ENCODE data around the gene HNRNPA1. TPM values are rescaled to one million over a fixed set of nuclear protein-coding genes. Genes with fewer than 3 reads are reported as not detected.

Gene HNRNPA1
- total and polyA plus RNA-seq, 3 experiments from 2014 or later: 822 to 2,000 (median 1,970) TPM

- CTCF ChIA-PET: interaction anchor here (2.4 kb wide), 1 partner anchor 10 kb away, joined by 10 read pairs; no protein-coding TSS in a partner anchor
- H3K36me3 Mint-ChIP-seq: peaks cover 0 to 9% (median 2%) of the 10 kb centered on the region in 3 donors
- peaks cover 5% of the 10 kb centered on the region for H3K36me3 ChIP-seq (ENCODE audit: insufficient read depth, low read length)
- no peak for DNase-seq
- H3K4me1 Mint-ChIP-seq: peaks cover 16 to 22% (median 21%) of the 10 kb centered on the region in 3 donors
- peak overlapping the region in 1 of 8 donors; percentile 12 for H3K27ac Mint-ChIP-seq
- POLR2A ChIA-PET: no interaction called here
- H3K9me3 ChIP-seq (ENCODE audit: low read length): no peaks in the 10 kb centered on the region
- no peak overlapping the region for H3K4me3 Mint-ChIP-seq
- H3K27me3 ChIP-seq (ENCODE audit: insufficient read depth, low read length, poor library complexity, severe bottlenecking): no peaks in the 10 kb centered on the region
- H3K27me3 Mint-ChIP-seq: no peaks in the 10 kb centered on the region
- peaks cover 16% of the 10 kb centered on the region for H3K4me1 ChIP-seq (ENCODE audit: insufficient read depth, low read length)
- H3K27ac ChIP-seq (ENCODE audit: low read depth, low read length): peak overlapping the region; percentile 41
- H3K9me3 Mint-ChIP-seq: no peaks in the 10 kb centered on the region
- H3K4me3 ChIP-seq (ENCODE audit: low read length): no peak overlapping the region
Observed at GRCh38 chr12:54261815-54262402, 18.6 kb upstream of the HNRNPA1 start.

DNA sequence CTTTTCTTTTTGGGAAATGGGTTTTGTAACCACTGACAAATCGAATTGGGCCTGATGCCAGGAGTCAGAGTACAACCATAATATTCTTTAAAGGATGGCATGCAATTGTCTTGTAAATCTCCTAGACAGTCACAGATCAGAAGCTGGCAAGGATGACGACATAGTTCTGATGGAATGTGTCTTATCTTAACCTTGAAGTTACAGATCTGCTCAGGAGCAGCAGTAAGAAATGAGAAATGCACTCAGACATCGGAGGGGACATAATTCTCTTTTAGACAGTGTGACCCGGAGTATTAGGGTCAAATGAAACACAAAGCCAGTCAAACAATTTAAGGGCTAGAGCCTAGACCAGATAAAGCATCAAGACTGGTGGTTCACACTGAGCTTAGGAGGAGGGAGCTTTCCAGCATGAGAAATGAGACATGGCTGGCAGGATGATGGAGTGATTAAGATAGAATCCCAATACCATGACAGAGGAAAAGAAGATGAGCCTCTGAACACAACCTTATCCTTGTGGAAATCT, 18.1 kb upstream of the HNRNPA1 start:
- H3K4me3 Mint-ChIP-seq: no peak overlapping the region
- POLR2A ChIA-PET: no interaction called here
- DNase-seq: no peak
- H3K27ac ChIP-seq (ENCODE audit: low read depth, low read length): peak overlapping the region; percentile 41
- CTCF ChIA-PET: interaction anchor here (0.8 kb wide), 1 partner anchor 106 kb away, joined by 3 read pairs; no protein-coding TSS in a partner anchor
- no peaks in the 10 kb centered on the region for H3K27me3 ChIP-seq (ENCODE audit: insufficient read depth, low read length, poor library complexity, severe bottlenecking)
- H3K4me1 Mint-ChIP-seq: peaks cover 17 to 25% (median 21%) of the 10 kb centered on the region in 3 donors
- H3K4me3 ChIP-seq (ENCODE audit: low read length): no peak overlapping the region
- no peaks in the 10 kb centered on the region for H3K36me3 ChIP-seq (ENCODE audit: insufficient read depth, low read length)
- peaks cover 16% of the 10 kb centered on the region for H3K4me1 ChIP-seq (ENCODE audit: insufficient read depth, low read length)
- peak overlapping the region in 1 of 8 donors; percentile 17 for H3K27ac Mint-ChIP-seq
- no peaks in the 10 kb centered on the region for H3K9me3 Mint-ChIP-seq
- H3K9me3 ChIP-seq (ENCODE audit: low read length): no peaks in the 10 kb centered on the region
- no peaks in the 10 kb centered on the region for H3K27me3 Mint-ChIP-seq
- H3K36me3 Mint-ChIP-seq: peaks cover 0 to 3% (median 1%) of the 10 kb centered on the region in 3 donors

- no peaks in the 10 kb centered on the region for H3K36me3 ChIP-seq (ENCODE audit: insufficient read depth, low read length)
- ChIA-PET POLR2A (interaction anchor here (0.6 kb wide), 1 partner anchor 682 kb away, joined by 3 read pairs; no protein-coding TSS in a partner anchor), CTCF (interaction anchor here (1.3 kb wide), 1 partner anchor 103 kb away, joined by 3 read pairs; no protein-coding TSS in a partner anchor)
- no peak overlapping the region for H3K4me3 ChIP-seq (ENCODE audit: low read length)
- H3K36me3 Mint-ChIP-seq: no peaks in the 10 kb centered on the region
- H3K27ac ChIP-seq (ENCODE audit: low read depth, low read length): no peak overlapping the region
- DNase-seq: no peak
- no peaks in the 10 kb centered on the region for H3K27me3 ChIP-seq (ENCODE audit: insufficient read depth, low read length, poor library complexity, severe bottlenecking)
- no peaks in the 10 kb centered on the region for H3K4me1 ChIP-seq (ENCODE audit: insufficient read depth, low read length)
- no peaks in the 10 kb centered on the region for H3K9me3 ChIP-seq (ENCODE audit: low read length)
- peak overlapping the region in 1 of 8 donors; percentile 24 for H3K27ac Mint-ChIP-seq
- no peak overlapping the region for H3K4me3 Mint-ChIP-seq
- H3K27me3 Mint-ChIP-seq: no peaks in the 10 kb centered on the region
- peaks cover 5 to 11% (median 7%) of the 10 kb centered on the region in 3 donors for H3K4me1 Mint-ChIP-seq
- no peaks in the 10 kb centered on the region for H3K9me3 Mint-ChIP-seq
Observed at GRCh38 chr12:54265364-54265812, 15.1 kb upstream of the HNRNPA1 start.

GRCh38 chr12:54266852-54267251, 13.7 kb upstream of the HNRNPA1 start:
- H3K4me3 ChIP-seq (ENCODE audit: low read length): no peak overlapping the region
- Mint-ChIP-seq H3K4me1 (peaks cover 4 to 12% (median 7%) of the 10 kb centered on the region in 3 donors), H3K27ac (no peak overlapping the region), H3K36me3 (no peaks in the 10 kb centered on the region), H3K27me3 (no peaks in the 10 kb centered on the region), H3K9me3 (no peaks in the 10 kb centered on the region), H3K4me3 (no peak overlapping the region)
- ChIA-PET POLR2A (interaction anchor here (0.6 to 0.8 kb wide), 2 partner anchors 10 to 13 kb away, joined by 3 to 4 read pairs; partner anchors contain the start of gene CBX5), CTCF (interaction anchor here (1.5 kb wide), 1 partner anchor 15 kb away, joined by 5 read pairs; no protein-coding TSS in a partner anchor)
- no peaks in the 10 kb centered on the region for H3K27me3 ChIP-seq (ENCODE audit: insufficient read depth, low read length, poor library complexity, severe bottlenecking)
- H3K36me3 ChIP-seq (ENCODE audit: insufficient read depth, low read length): no peaks in the 10 kb centered on the region
- no peaks in the 10 kb centered on the region for H3K4me1 ChIP-seq (ENCODE audit: insufficient read depth, low read length)
- no peak overlapping the region for H3K27ac ChIP-seq (ENCODE audit: low read depth, low read length)
- no peaks in the 10 kb centered on the region for H3K9me3 ChIP-seq (ENCODE audit: low read length)
- DNase-seq: no peak

- H3K27me3 Mint-ChIP-seq: no peaks in the 10 kb centered on the region
- Histone ChIP-seq H3K36me3 (ENCODE audit: insufficient read depth, low read length) (no peaks in the 10 kb centered on the region), H3K9me3 (ENCODE audit: low read length) (no peaks in the 10 kb centered on the region), H3K4me1 (ENCODE audit: insufficient read depth, low read length) (no peaks in the 10 kb centered on the region), H3K4me3 (ENCODE audit: low read length) (no peak overlapping the region), H3K27ac (ENCODE audit: low read depth, low read length) (no peak overlapping the region), H3K27me3 (ENCODE audit: insufficient read depth, low read length, poor library complexity, severe bottlenecking) (no peaks in the 10 kb centered on the region)
- peak overlapping the region in 1 of 8 donors; percentile 33 for H3K27ac Mint-ChIP-seq
- H3K4me1 Mint-ChIP-seq: peaks cover 7 to 31% (median 29%) of the 10 kb centered on the region in 3 donors
- H3K9me3 Mint-ChIP-seq: no peaks in the 10 kb centered on the region
- ChIA-PET POLR2A (no interaction called here), CTCF (no interaction called here)
- no peak for DNase-seq
- H3K4me3 Mint-ChIP-seq: no peak overlapping the region
- peaks cover 0 to 14% (median 2%) of the 10 kb centered on the region in 3 donors for H3K36me3 Mint-ChIP-seq
Observed at GRCh38 chr12:54270345-54270744, 10.2 kb upstream of the HNRNPA1 start.

GRCh38 chr12:54272214-54272613, 8.3 kb upstream of the HNRNPA1 start:
- Histone ChIP-seq H3K4me3 (ENCODE audit: low read length) (no peak overlapping the region), H3K9me3 (ENCODE audit: low read length) (no peaks in the 10 kb centered on the region), H3K27me3 (ENCODE audit: insufficient read depth, low read length, poor library complexity, severe bottlenecking) (no peaks in the 10 kb centered on the region), H3K36me3 (ENCODE audit: insufficient read depth, low read length) (no peaks in the 10 kb centered on the region), H3K4me1 (ENCODE audit: insufficient read depth, low read length) (peaks cover 5% of the 10 kb centered on the region), H3K27ac (ENCODE audit: low read depth, low read length) (no peak overlapping the region)
- Mint-ChIP-seq H3K4me1 (peaks cover 14 to 45% (median 39%) of the 10 kb centered on the region in 3 donors), H3K4me3 (no peak overlapping the region), H3K27ac (peak overlapping the region in 5 of 8 donors; percentile 17 to 61 (median 54)), H3K27me3 (no peaks in the 10 kb centered on the region), H3K9me3 (no peaks in the 10 kb centered on the region), H3K36me3 (peaks cover 0 to 15% (median 2%) of the 10 kb centered on the region in 3 donors)
- POLR2A ChIA-PET: no interaction called here
- CTCF ChIA-PET: interaction anchor here (1.0 to 2.4 kb wide), 5 partner anchors 21 to 200 kb away, joined by 3 to 6 read pairs (median 3); no protein-coding TSS in a partner anchor
- no peak for DNase-seq

- Histone ChIP-seq H3K36me3 (ENCODE audit: insufficient read depth, low read length) (no peaks in the 10 kb centered on the region), H3K9me3 (ENCODE audit: low read length) (no peaks in the 10 kb centered on the region), H3K4me3 (ENCODE audit: low read length) (no peak overlapping the region), H3K4me1 (ENCODE audit: insufficient read depth, low read length) (peaks cover 20% of the 10 kb centered on the region), H3K27ac (ENCODE audit: low read depth, low read length) (no peak overlapping the region), H3K27me3 (ENCODE audit: insufficient read depth, low read length, poor library complexity, severe bottlenecking) (no peaks in the 10 kb centered on the region)
- Mint-ChIP-seq H3K9me3 (no peaks in the 10 kb centered on the region), H3K4me3 (no peak overlapping the region), H3K36me3 (peaks cover 0 to 15% (median 2%) of the 10 kb centered on the region in 3 donors), H3K27me3 (no peaks in the 10 kb centered on the region), H3K27ac (peak overlapping the region in 2 of 8 donors; percentile 14 to 45), H3K4me1 (peaks cover 14 to 40% (median 37%) of the 10 kb centered on the region in 3 donors)
- CTCF ChIA-PET: interaction anchor here (1.0 kb wide), 1 partner anchor 21 kb away, joined by 5 read pairs; no protein-coding TSS in a partner anchor
- DNase-seq: no peak
- POLR2A ChIA-PET: no interaction called here
Observed at GRCh38 chr12:54273981-54274380, 6.5 kb upstream of the HNRNPA1 start.

DNA sequence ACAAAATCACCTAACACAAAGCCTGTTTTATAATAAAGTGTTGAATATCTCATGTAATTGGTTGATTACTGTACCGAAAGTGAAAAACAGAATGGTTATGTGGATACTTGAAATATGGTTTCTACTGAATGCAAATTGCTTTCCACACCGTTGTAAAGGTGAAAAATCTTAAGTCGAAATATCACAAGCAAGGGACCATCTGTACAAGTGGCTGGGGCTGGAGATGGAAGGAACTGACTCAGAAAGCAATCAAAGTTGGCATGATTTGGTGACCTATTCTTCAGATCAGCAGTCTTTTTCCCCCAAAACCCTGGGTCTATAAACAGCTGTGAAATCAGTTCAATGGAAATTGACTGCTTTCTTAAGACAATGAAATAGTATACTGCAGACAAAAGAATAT, 4.2 kb upstream of the HNRNPA1 start:
- Mint-ChIP-seq H3K27me3 (no peaks in the 10 kb centered on the region), H3K36me3 (peaks cover 0 to 15% (median 2%) of the 10 kb centered on the region in 3 donors), H3K9me3 (no peaks in the 10 kb centered on the region), H3K4me3 (peak overlapping the region in 4 of 7 donors; percentile 5 to 47 (median 34)), H3K27ac (peak overlapping the region in 7 of 8 donors; percentile 1 to 80 (median 71)), H3K4me1 (peaks cover 17 to 40% (median 34%) of the 10 kb centered on the region in 3 donors)
- ChIA-PET CTCF (interaction anchor here (0.8 to 1.1 kb wide), 2 partner anchors 60 to 76 kb away, joined by 3 to 5 read pairs; no protein-coding TSS in a partner anchor), POLR2A (no interaction called here)
- Histone ChIP-seq H3K4me3 (ENCODE audit: low read length) (no peak overlapping the region), H3K27ac (ENCODE audit: low read depth, low read length) (no peak overlapping the region), H3K9me3 (ENCODE audit: low read length) (no peaks in the 10 kb centered on the region), H3K27me3 (ENCODE audit: insufficient read depth, low read length, poor library complexity, severe bottlenecking) (no peaks in the 10 kb centered on the region), H3K36me3 (ENCODE audit: insufficient read depth, low read length) (peaks cover 4% of the 10 kb centered on the region), H3K4me1 (ENCODE audit: insufficient read depth, low read length) (peaks cover 24% of the 10 kb centered on the region)
- DNase-seq: no peak

Data from CD8-positive, alpha-beta memory T cell (primary cell).